HG03575 (cell line): Measurements from ENCODE around the gene POLD3.

Experiments used
- ATAC-seq: cut with Tn5 transposase; IDR thresholded peaks from one replicate; pipeline ENCODE4 v1.9.1; 2021; ENCODE audit not compliant: unreplicated experiment, insufficient number of reproducible peaks, low FRiP score; ENCODE audit errors: extremely low read depth

POLD3 gene

GRCh38 chr11:74662487-74663103 lies 70.2 kb downstream of the POLD3 start:
- ATAC-seq = no peak

GRCh38 chr11:74663315-74663714 lies 70.9 kb downstream of the POLD3 start:
- no peak for ATAC-seq

GRCh38 chr11:74669211-74670160 lies 77.1 kb downstream of the POLD3 start:
- no peak for ATAC-seq

- ATAC-seq = no peak
Observed at GRCh38 chr11:74670171-74670570, 77.8 kb downstream of the POLD3 start.

- no peak for ATAC-seq
Observed at GRCh38 chr11:74671520-74672196, 79.3 kb downstream of the POLD3 start.

- ATAC-seq = no peak
Observed at GRCh38 chr11:74672332-74672955, 80.1 kb downstream of the POLD3 start.

- no peak for ATAC-seq
Observed at GRCh38 chr11:74672956-74673692, 80.7 kb downstream of the POLD3 start.

- no peak for ATAC-seq
Observed at GRCh38 chr11:74673693-74674360, 81.4 kb downstream of the POLD3 start.

GRCh38 chr11:74675761-74676160 lies 83.4 kb downstream of the POLD3 start:
- ATAC-seq = no peak

GRCh38 chr11:74676596-74676995 lies 84.2 kb downstream of the POLD3 start:
- ATAC-seq = no peak

GRCh38 chr11:74677131-74677530 lies 84.7 kb downstream of the POLD3 start:
- no peak for ATAC-seq

- ATAC-seq = no peak
Observed at GRCh38 chr11:74678041-74678440, 85.7 kb downstream of the POLD3 start.

GRCh38 chr11:74678591-74679512 lies 86.5 kb downstream of the POLD3 start:
- ATAC-seq = no peak

GRCh38 chr11:74679513-74679865 lies 87.1 kb downstream of the POLD3 start:
- no peak for ATAC-seq

GRCh38 chr11:74680035-74680671 lies 87.8 kb downstream of the POLD3 start:
- ATAC-seq = no peak

GRCh38 chr11:74680703-74681531 lies 88.5 kb downstream of the POLD3 start:
- ATAC-seq = no peak
